Measurements from ENCODE around the gene WDR45B.
"Not testable (repeated sequence)": the region's sequence is repeated elsewhere in the genome, so short reads cannot be mapped to it uniquely, and the experiment has no call there.

Gene WDR45B

GRCh38 chr17:82577300-82577699, 70.9 kb downstream of the WDR45B start:
- Histone ChIP-seq H3K4me1 (ENCODE audit: control insufficient read depth, insufficient read depth, low read length) (peaks cover 2% of the 10 kb centered on the region), H3K9me3 (ENCODE audit: control insufficient read depth in 2 of 2, low read length in 2 of 2) (no peaks in the 10 kb centered on the region), H3K9ac (ENCODE audit: low read length in 2 of 2) (no peak overlapping the region), H3K36me3 (ENCODE audit: control insufficient read depth in 2 of 2, insufficient read depth in 2 of 2, low read length in 2 of 2) (peaks cover 19 to 29% of the 10 kb centered on the region in 2 donors), H3K27me3 (ENCODE audit: control insufficient read depth in 1 of 2, insufficient read depth in 2 of 2, low read length in 2 of 2) (no peaks in the 10 kb centered on the region), H3K27ac (ENCODE audit: low read length) (no peak overlapping the region), H3K4me3 (ENCODE audit: low read length in 2 of 2) (no peak overlapping the region)

GRCh38 chr17:82575581-82576221, 72.5 kb downstream of the WDR45B start:
- not testable (repeated sequence) for H3K27me3 ChIP-seq (ENCODE audit: control insufficient read depth in 1 of 2, insufficient read depth in 2 of 2, low read length in 2 of 2); H3K4me1 ChIP-seq (ENCODE audit: control insufficient read depth, insufficient read depth, low read length); H3K4me3 ChIP-seq (ENCODE audit: low read length in 2 of 2); H3K9ac ChIP-seq (ENCODE audit: low read length in 2 of 2); H3K27ac ChIP-seq (ENCODE audit: low read length); H3K9me3 ChIP-seq (ENCODE audit: control insufficient read depth in 2 of 2, low read length in 2 of 2)
- H3K36me3 ChIP-seq (ENCODE audit: control insufficient read depth in 2 of 2, insufficient read depth in 2 of 2, low read length in 2 of 2), result peaks cover 29 to 30% of the 10 kb centered on the region in 2 donors

GRCh38 chr17:82574041-82574440, 74.2 kb downstream of the WDR45B start:
- Histone ChIP-seq H3K36me3 (ENCODE audit: control insufficient read depth in 2 of 2, insufficient read depth in 2 of 2, low read length in 2 of 2) (peaks cover 32 to 34% of the 10 kb centered on the region in 2 donors), H3K27ac (ENCODE audit: low read length) (no peak overlapping the region)

GRCh38 chr17:82571855-82572254, 76.4 kb downstream of the WDR45B start:
- peaks cover 32 to 36% of the 10 kb centered on the region in 2 donors for H3K36me3 ChIP-seq (ENCODE audit: control insufficient read depth in 2 of 2, insufficient read depth in 2 of 2, low read length in 2 of 2)
- H3K27me3 ChIP-seq (ENCODE audit: control insufficient read depth in 1 of 2, insufficient read depth in 2 of 2, low read length in 2 of 2), result no peaks in the 10 kb centered on the region
- H3K27ac ChIP-seq (ENCODE audit: low read length), result no peak overlapping the region
- no peak overlapping the region for H3K9ac ChIP-seq (ENCODE audit: low read length in 2 of 2)
- H3K4me1 ChIP-seq (ENCODE audit: control insufficient read depth, insufficient read depth, low read length), result peaks cover 6% of the 10 kb centered on the region
- no peaks in the 10 kb centered on the region for H3K9me3 ChIP-seq (ENCODE audit: control insufficient read depth in 2 of 2, low read length in 2 of 2)
- no peak overlapping the region for H3K4me3 ChIP-seq (ENCODE audit: low read length in 2 of 2)

More at GRCh38 chr17:82574041-82574440, 74.2 kb downstream of the WDR45B start:
- Histone ChIP-seq H3K9me3 (ENCODE audit: control insufficient read depth in 2 of 2, low read length in 2 of 2) (no peaks in the 10 kb centered on the region), H3K27me3 (ENCODE audit: control insufficient read depth in 1 of 2, insufficient read depth in 2 of 2, low read length in 2 of 2) (no peaks in the 10 kb centered on the region), H3K4me3 (ENCODE audit: low read length in 2 of 2) (no peak overlapping the region), H3K9ac (ENCODE audit: low read length in 2 of 2) (no peak overlapping the region), H3K4me1 (ENCODE audit: control insufficient read depth, insufficient read depth, low read length) (peaks cover 4% of the 10 kb centered on the region)

GRCh38 chr17:82570277-82570676, 78.0 kb downstream of the WDR45B start:
- H3K4me1 ChIP-seq (ENCODE audit: control insufficient read depth, insufficient read depth, low read length), result peaks cover 6% of the 10 kb centered on the region
- no peak overlapping the region for H3K4me3 ChIP-seq (ENCODE audit: low read length in 2 of 2)
- no peaks in the 10 kb centered on the region for H3K9me3 ChIP-seq (ENCODE audit: control insufficient read depth in 2 of 2, low read length in 2 of 2)
- H3K27me3 ChIP-seq (ENCODE audit: control insufficient read depth in 1 of 2, insufficient read depth in 2 of 2, low read length in 2 of 2), result no peaks in the 10 kb centered on the region
- no peak overlapping the region for H3K27ac ChIP-seq (ENCODE audit: low read length)
- no peak overlapping the region for H3K9ac ChIP-seq (ENCODE audit: low read length in 2 of 2)
- peaks cover 33 to 47% of the 10 kb centered on the region in 2 donors for H3K36me3 ChIP-seq (ENCODE audit: control insufficient read depth in 2 of 2, insufficient read depth in 2 of 2, low read length in 2 of 2)

- Histone ChIP-seq H3K9ac (ENCODE audit: low read length in 2 of 2) (no peak overlapping the region), H3K4me1 (ENCODE audit: control insufficient read depth, insufficient read depth, low read length) (peaks cover 6% of the 10 kb centered on the region), H3K4me3 (ENCODE audit: low read length in 2 of 2) (no peak overlapping the region), H3K36me3 (ENCODE audit: control insufficient read depth in 2 of 2, insufficient read depth in 2 of 2, low read length in 2 of 2) (peaks cover 30 to 42% of the 10 kb centered on the region in 2 donors), H3K27me3 (ENCODE audit: control insufficient read depth in 1 of 2, insufficient read depth in 2 of 2, low read length in 2 of 2) (no peaks in the 10 kb centered on the region), H3K9me3 (ENCODE audit: control insufficient read depth in 2 of 2, low read length in 2 of 2) (no peaks in the 10 kb centered on the region), H3K27ac (ENCODE audit: low read length) (no peak overlapping the region)
Observed at GRCh38 chr17:82569621-82570020, 78.6 kb downstream of the WDR45B start.

- H3K9ac ChIP-seq (ENCODE audit: low read length in 2 of 2), result no peak overlapping the region
- no peaks in the 10 kb centered on the region for H3K27me3 ChIP-seq (ENCODE audit: control insufficient read depth in 1 of 2, insufficient read depth in 2 of 2, low read length in 2 of 2)
- H3K36me3 ChIP-seq (ENCODE audit: control insufficient read depth in 2 of 2, insufficient read depth in 2 of 2, low read length in 2 of 2), result peaks cover 26 to 42% of the 10 kb centered on the region in 2 donors
- no peaks in the 10 kb centered on the region for H3K9me3 ChIP-seq (ENCODE audit: control insufficient read depth in 2 of 2, low read length in 2 of 2)
- peaks cover 6% of the 10 kb centered on the region for H3K4me1 ChIP-seq (ENCODE audit: control insufficient read depth, insufficient read depth, low read length)
- no peak overlapping the region for H3K4me3 ChIP-seq (ENCODE audit: low read length in 2 of 2)
- no peak overlapping the region for H3K27ac ChIP-seq (ENCODE audit: low read length)
Observed at GRCh38 chr17:82568997-82569393, 79.2 kb downstream of the WDR45B start.

GRCh38 chr17:82567286-82567685, 81.0 kb downstream of the WDR45B start:
- Histone ChIP-seq H3K4me1 (ENCODE audit: control insufficient read depth, insufficient read depth, low read length) (peaks cover 6% of the 10 kb centered on the region), H3K27ac (ENCODE audit: low read length) (no peak overlapping the region), H3K36me3 (ENCODE audit: control insufficient read depth in 2 of 2, insufficient read depth in 2 of 2, low read length in 2 of 2) (peaks cover 26 to 34% of the 10 kb centered on the region in 2 donors), H3K9me3 (ENCODE audit: control insufficient read depth in 2 of 2, low read length in 2 of 2) (no peaks in the 10 kb centered on the region), H3K9ac (ENCODE audit: low read length in 2 of 2) (no peak overlapping the region), H3K27me3 (ENCODE audit: control insufficient read depth in 1 of 2, insufficient read depth in 2 of 2, low read length in 2 of 2) (no peaks in the 10 kb centered on the region), H3K4me3 (ENCODE audit: low read length in 2 of 2) (no peak overlapping the region)

GRCh38 chr17:82566129-82566960, 81.9 kb downstream of the WDR45B start:
- Histone ChIP-seq H3K36me3 (ENCODE audit: control insufficient read depth in 2 of 2, insufficient read depth in 2 of 2, low read length in 2 of 2) (peaks cover 18 to 28% of the 10 kb centered on the region in 2 donors), H3K4me1 (ENCODE audit: control insufficient read depth, insufficient read depth, low read length) (peaks cover 12% of the 10 kb centered on the region), H3K27me3 (ENCODE audit: control insufficient read depth in 1 of 2, insufficient read depth in 2 of 2, low read length in 2 of 2) (no peaks in the 10 kb centered on the region), H3K9me3 (ENCODE audit: control insufficient read depth in 2 of 2, low read length in 2 of 2) (no peaks in the 10 kb centered on the region), H3K27ac (ENCODE audit: low read length) (no peak overlapping the region), H3K9ac (ENCODE audit: low read length in 2 of 2) (no peak overlapping the region), H3K4me3 (ENCODE audit: low read length in 2 of 2) (no peak overlapping the region)

GRCh38 chr17:82565551-82565950, 82.7 kb downstream of the WDR45B start:
- Histone ChIP-seq H3K9ac (ENCODE audit: low read length in 2 of 2) (no peak overlapping the region), H3K4me3 (ENCODE audit: low read length in 2 of 2) (no peak overlapping the region), H3K27ac (ENCODE audit: low read length) (no peak overlapping the region), H3K36me3 (ENCODE audit: control insufficient read depth in 2 of 2, insufficient read depth in 2 of 2, low read length in 2 of 2) (peaks cover 15 to 26% of the 10 kb centered on the region in 2 donors), H3K4me1 (ENCODE audit: control insufficient read depth, insufficient read depth, low read length) (peaks cover 16% of the 10 kb centered on the region), H3K27me3 (ENCODE audit: control insufficient read depth in 1 of 2, insufficient read depth in 2 of 2, low read length in 2 of 2) (no peaks in the 10 kb centered on the region), H3K9me3 (ENCODE audit: control insufficient read depth in 2 of 2, low read length in 2 of 2) (no peaks in the 10 kb centered on the region)
